H9 (cell line): ENCODE measurements around the gene IL12A. TPM values are rescaled to one million over a fixed set of nuclear protein-coding genes. Genes with fewer than 3 reads are reported as not detected.

Source experiments
- DNase-seq: peaks from one replicate; pipeline ENCODE4 v3.0.0-alpha.2; 2017
- H2AFZ ChIP-seq: one replicate; pipeline ENCODE4 v1.6.1; 2013; ENCODE audit warnings: mild to moderate bottlenecking, low read length, control low read depth, moderate library complexity
- H2AK5ac ChIP-seq: 2 replicates; pipeline ENCODE4 v1.6.1; 2013; ENCODE audit warnings: low read length, control low read depth, mixed read lengths; ENCODE audit not compliant: insufficient read length
- H2BK120ac ChIP-seq: one replicate; pipeline ENCODE4 v1.6.1; 2013; ENCODE audit warnings: low read depth, mild to moderate bottlenecking, low read length, control low read depth, inconsistent platforms; ENCODE audit not compliant: poor library complexity, severe bottlenecking
- H2BK12ac ChIP-seq: 2 replicates; pipeline ENCODE4 v1.6.1; 2013; ENCODE audit warnings: low read length, control low read depth, mixed read lengths, low read depth; ENCODE audit not compliant: insufficient read length
- H2BK15ac ChIP-seq: 2 replicates; pipeline ENCODE4 v1.6.1; 2013; ENCODE audit warnings: low read depth, low read length, control low read depth
- H2BK20ac ChIP-seq: one replicate; pipeline ENCODE4 v1.6.1; 2013; ENCODE audit warnings: low read depth, mild to moderate bottlenecking, low read length, control low read depth, inconsistent platforms; ENCODE audit not compliant: poor library complexity, severe bottlenecking
- H2BK5ac ChIP-seq: 2 replicates; pipeline ENCODE4 v1.6.1; 2013; ENCODE audit warnings: low read length, control low read depth, mixed read lengths; ENCODE audit not compliant: insufficient read length
- H3K14ac ChIP-seq: 2 replicates; pipeline ENCODE4 v1.6.1; 2013; ENCODE audit warnings: low read length, control low read depth; ENCODE audit not compliant: insufficient read depth
- H3K18ac ChIP-seq: 2 replicates; pipeline ENCODE4 v1.6.1; 2013; ENCODE audit warnings: low read depth, mild to moderate bottlenecking, mixed read lengths, low read length, control low read depth; ENCODE audit not compliant: insufficient read length
- H3K23ac ChIP-seq: 2 replicates; pipeline ENCODE4 v1.6.1; 2013; ENCODE audit warnings: low read length, control low read depth, mixed read lengths, low read depth; ENCODE audit not compliant: insufficient read length
- H3K23me2 ChIP-seq: 2 replicates; pipeline ENCODE4 v1.6.1; 2013; ENCODE audit warnings: low read depth, mild to moderate bottlenecking, mixed read lengths, low read length, control low read depth; ENCODE audit not compliant: insufficient read length, poor library complexity, severe bottlenecking
- H3K27ac ChIP-seq: 2 replicates; pipeline ENCODE4 v1.5.1; 2013; ENCODE audit warnings: low read length, control low read depth, mixed read lengths, low read depth; ENCODE audit not compliant: insufficient read length
- H3K27me3 ChIP-seq: 2 replicates; pipeline ENCODE4 v1.6.1; 2013; ENCODE audit warnings: low read length, control low read depth, inconsistent platforms; ENCODE audit not compliant: insufficient read depth
- H3K4ac ChIP-seq: 2 replicates; pipeline ENCODE4 v1.6.1; 2013; ENCODE audit warnings: low read depth, mild to moderate bottlenecking, control low read depth, inconsistent platforms, low read length, moderate library complexity
- H3K4me1 ChIP-seq: 2 replicates; pipeline ENCODE4 v1.6.1; 2013; ENCODE audit warnings: low read length, control low read depth, inconsistent platforms; ENCODE audit not compliant: insufficient read depth
- H3K4me2 ChIP-seq: 2 replicates; pipeline ENCODE4 v1.6.1; 2013; ENCODE audit warnings: low read length, control low read depth, mixed read lengths; ENCODE audit not compliant: insufficient read length, insufficient read depth
- H3K56ac ChIP-seq: 2 replicates; pipeline ENCODE4 v1.6.1; 2013; ENCODE audit warnings: low read depth, mild to moderate bottlenecking, mixed read lengths, low read length, control low read depth; ENCODE audit not compliant: insufficient read length
- H3K79me1 ChIP-seq: 2 replicates; pipeline ENCODE4 v1.6.1; 2013; ENCODE audit warnings: low read depth, mild to moderate bottlenecking, moderate library complexity, low read length, control low read depth, inconsistent platforms; ENCODE audit not compliant: insufficient read depth, poor library complexity, severe bottlenecking
- H3K79me2 ChIP-seq: 2 replicates; pipeline ENCODE4 v1.6.1; 2013; ENCODE audit warnings: low read length, control low read depth, inconsistent platforms; ENCODE audit not compliant: insufficient read depth
- H3K9ac ChIP-seq: 2 replicates; pipeline ENCODE4 v1.6.1; 2013; ENCODE audit warnings: low read length, control low read depth, mixed read lengths; ENCODE audit not compliant: insufficient read length; ENCODE audit errors: extremely low read depth
- H3K9me3 ChIP-seq: one replicate; pipeline ENCODE4 v1.6.1; 2013; ENCODE audit warnings: low read depth, low read length, inconsistent platforms; ENCODE audit not compliant: control insufficient read depth
- H3T11ph ChIP-seq: one replicate; pipeline ENCODE4 v1.6.1; 2013; ENCODE audit warnings: mild to moderate bottlenecking, low read length, control low read depth, inconsistent platforms
- H4K20me1 ChIP-seq: one replicate; pipeline ENCODE4 v1.6.1; 2013; ENCODE audit not compliant: control insufficient read depth, insufficient read length, insufficient read depth
- H4K5ac ChIP-seq: 2 replicates; pipeline ENCODE4 v1.6.1; 2013; ENCODE audit warnings: low read depth, mild to moderate bottlenecking, mixed read lengths, low read length, control low read depth; ENCODE audit not compliant: insufficient read length
- H4K8ac ChIP-seq: replicated peaks from 2 replicates; pipeline ENCODE4 v1.6.1; 2013; ENCODE audit warnings: low read length, control low read depth, mixed read lengths, low read depth; ENCODE audit not compliant: insufficient read length
- H4K91ac ChIP-seq: 2 replicates; pipeline ENCODE4 v1.6.1; 2013; ENCODE audit warnings: low read depth, mild to moderate bottlenecking, moderate library complexity, mixed read lengths, low read length, control low read depth; ENCODE audit not compliant: insufficient read length
- H3K27ac Mint-ChIP-seq, 3 experiments: 2 replicates in 2 of 3; 3 replicates in 1 of 3; pipeline ENCODE4 v1.8.0; 2020 to 2021; ENCODE audit warnings: mixed read lengths in 3 of 3, mild to moderate bottlenecking in 1 of 3, moderate library complexity in 1 of 3
- H3K27me3 Mint-ChIP-seq: 2 replicates; pipeline ENCODE4 v1.8.0; 2021; ENCODE audit warnings: low read depth, mild to moderate bottlenecking, moderate library complexity, mixed read lengths
- H3K36me3 Mint-ChIP-seq, 3 experiments: 2 replicates in 2 of 3; 3 replicates in 1 of 3; pipeline ENCODE4 v1.8.0; 2020 to 2021; ENCODE audit warnings: low read depth in 3 of 3, mixed read lengths in 3 of 3; ENCODE audit not compliant: insufficient read depth in 1 of 3
- H3K4me1 Mint-ChIP-seq, 2 experiments: 2 replicates each; pipeline ENCODE4 v1.8.0; 2020; ENCODE audit warnings: mixed read lengths in 2 of 2
- H3K4me3 Mint-ChIP-seq, 2 experiments: 2 replicates in 1 of 2; 3 replicates in 1 of 2; pipeline ENCODE4 v1.8.0; 2020 to 2021; ENCODE audit warnings: mild to moderate bottlenecking in 2 of 2, mixed read lengths in 2 of 2, moderate library complexity in 1 of 2
- H3K9me3 Mint-ChIP-seq, 2 experiments: 2 replicates in 1 of 2; 3 replicates in 1 of 2; pipeline ENCODE4 v1.8.0; 2020; ENCODE audit warnings: mild to moderate bottlenecking in 2 of 2, mixed read lengths in 2 of 2, moderate library complexity in 1 of 2
- WGBS: extraction: QIAGEN DNeasy Blood & Tissue Kit; methylation state at CpG from one replicate; pipeline ENCODE4 v1.1.7; 2013; ENCODE audit warnings: missing lambda C conversion rate, low lambda C conversion rate, mixed read lengths; ENCODE audit not compliant: insufficient read length; ENCODE audit errors: extremely low coverage; 5-methylcytosine and 5-hydroxymethylcytosine counted together
- total RNA-seq: library from RNA; stranded (reverse); gene quantifications from 2 replicates; pipeline ENCODE4 v1.2.1, GENCODE V29; 2021
- TF ChIP-seq, protein P1 (sequence below): fragments of 200-600 bp; sonication (generic); conservative IDR thresholded peaks from 3 replicates; pipeline ENCODE4 v1.8.0; 2021; ENCODE audit warnings: antibody characterized with exemption, mild to moderate bottlenecking

IL12A gene
- total RNA-seq, 1 experiment from 2014 or later = 0.50 TPM

DNA sequence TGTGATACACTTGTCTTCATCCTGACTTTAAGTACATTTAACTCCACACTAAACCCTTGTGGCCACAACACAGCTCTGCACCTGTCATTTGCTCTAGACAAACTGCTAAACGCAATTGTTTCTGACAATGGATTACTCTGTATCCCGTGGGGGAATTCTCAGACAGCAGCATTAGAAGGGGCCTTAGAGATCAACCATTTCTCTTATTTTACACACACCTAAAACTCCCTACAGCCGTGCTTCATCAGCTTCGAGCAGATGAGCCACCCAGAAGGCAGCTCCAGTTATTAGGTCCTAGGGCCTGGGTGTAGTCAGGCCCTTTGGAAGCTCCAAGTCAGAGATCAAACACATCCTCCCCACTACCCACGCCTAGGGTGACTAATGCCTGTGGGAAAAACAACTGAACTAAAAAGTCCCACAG is 1.3 kb upstream of the IL12A start:
- Histone ChIP-seq H3K23me2 (peaks cover 4% of the 10 kb centered on the region), H3K56ac (no peak overlapping the region), H3K27me3 (no peaks in the 10 kb centered on the region; the same call in 1 of the 2 replicates), H3K9ac (no peak overlapping the region), H3K14ac (no peak overlapping the region), H4K91ac (no peak overlapping the region), H2BK15ac (no peak overlapping the region), H3K27ac (no peak overlapping the region), H4K20me1 (no peaks in the 10 kb centered on the region), H3K23ac (no peak overlapping the region), H2BK120ac (no peak overlapping the region), H2BK5ac (no peak overlapping the region), H3K4ac (no peak overlapping the region), H2BK20ac (no peak overlapping the region), H4K8ac (no peak overlapping the region), H3K4me1 (no peaks in the 10 kb centered on the region), H2AFZ (no peak overlapping the region), H3T11ph (no peak overlapping the region), H3K79me1 (no peaks in the 10 kb centered on the region), H2BK12ac (no peak overlapping the region), H2AK5ac (no peak overlapping the region), H4K5ac (no peak overlapping the region), H3K9me3 (no peaks in the 10 kb centered on the region), H3K18ac (no peak overlapping the region), H3K4me2 (no peak overlapping the region), H3K79me2 (no peaks in the 10 kb centered on the region)
- TF ChIP-seq, protein P1, sequence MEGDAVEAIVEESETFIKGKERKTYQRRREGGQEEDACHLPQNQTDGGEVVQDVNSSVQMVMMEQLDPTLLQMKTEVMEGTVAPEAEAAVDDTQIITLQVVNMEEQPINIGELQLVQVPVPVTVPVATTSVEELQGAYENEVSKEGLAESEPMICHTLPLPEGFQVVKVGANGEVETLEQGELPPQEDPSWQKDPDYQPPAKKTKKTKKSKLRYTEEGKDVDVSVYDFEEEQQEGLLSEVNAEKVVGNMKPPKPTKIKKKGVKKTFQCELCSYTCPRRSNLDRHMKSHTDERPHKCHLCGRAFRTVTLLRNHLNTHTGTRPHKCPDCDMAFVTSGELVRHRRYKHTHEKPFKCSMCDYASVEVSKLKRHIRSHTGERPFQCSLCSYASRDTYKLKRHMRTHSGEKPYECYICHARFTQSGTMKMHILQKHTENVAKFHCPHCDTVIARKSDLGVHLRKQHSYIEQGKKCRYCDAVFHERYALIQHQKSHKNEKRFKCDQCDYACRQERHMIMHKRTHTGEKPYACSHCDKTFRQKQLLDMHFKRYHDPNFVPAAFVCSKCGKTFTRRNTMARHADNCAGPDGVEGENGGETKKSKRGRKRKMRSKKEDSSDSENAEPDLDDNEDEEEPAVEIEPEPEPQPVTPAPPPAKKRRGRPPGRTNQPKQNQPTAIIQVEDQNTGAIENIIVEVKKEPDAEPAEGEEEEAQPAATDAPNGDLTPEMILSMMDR = peak; percentile 45
- Mint-ChIP-seq H3K36me3 (peaks cover 10 to 15% (median 11%) of the 10 kb centered on the region in 3 experiments; a peak in 6 of 7 replicates), H3K4me3 (peak overlapping the region in 1 of 2 experiments; percentile 15; a peak in 1 of 5 replicates), H3K9me3 (peaks cover 11 to 15% of the 10 kb centered on the region in 2 experiments; a peak in 3 of 5 replicates), H3K4me1 (peaks cover 3 to 9% of the 10 kb centered on the region in 2 experiments; a peak in 2 of 4 replicates), H3K27me3 (peaks cover 34% of the 10 kb centered on the region), H3K27ac (no peak overlapping the region)
- no peak for DNase-seq
- WGBS = no CpG with 5 or more reads among the region's 5 CpGs
